Tibial nerve (tissue), 4 donors: ENCODE data around the gene PIH1D1. TPM values are rescaled to one million over a fixed set of nuclear protein-coding genes. Genes with fewer than 3 reads are reported as not detected.

ENCODE experiments used
- DNase-seq, 2 donors: peaks; one replicate each; pipeline ENCODE4 v3.0.0-alpha.2; 2019; ENCODE audit warnings: low spot score in 2 of 2
- H3K27ac ChIP-seq, 4 donors: fragments of 200-600 bp; sonication (generic) in 3 of 4; one replicate each; pipeline ENCODE4 v1.5.1; 2017 to 2019; ENCODE audit warnings: mild to moderate bottlenecking in 1 of 4
- H3K27me3 ChIP-seq, 2 donors: fragments of 200-600 bp; sonication (generic) in 1 of 2; one replicate each; pipeline versions ENCODE4 v1.5.1 to v1.6.0; 2017 to 2019
- H3K36me3 ChIP-seq, 3 donors: fragments of 200-600 bp; sonication (generic); one replicate each; pipeline ENCODE4 v1.5.1; 2018 to 2019
- H3K4me1 ChIP-seq, 4 donors: fragments of 200-600 bp; sonication (generic) in 3 of 4; one replicate each; pipeline ENCODE4 v1.5.1; 2017 to 2019
- H3K4me3 ChIP-seq, 4 donors: fragments of 200-600 bp; sonication (generic) in 3 of 4; one replicate each; pipeline ENCODE4 v1.5.1; 2017 to 2019; ENCODE audit warnings: mild to moderate bottlenecking in 1 of 4, moderate library complexity in 1 of 4
- H3K9me3 ChIP-seq, 4 donors: fragments of 200-600 bp; sonication (generic) in 3 of 4; one replicate each; pipeline ENCODE4 v1.5.1; 2017 to 2019
- EP300 ChIP-seq, 2 donors: sonication (generic); formaldehyde crosslinking; IDR thresholded peaks; one replicate each; pipeline ENCODE4 v1.6.1; 2017; ENCODE audit warnings: antibody characterized with exemption in 2 of 2, mild to moderate bottlenecking in 1 of 2
- POLR2A ChIP-seq, 2 donors: fragments of 450-650 bp; IDR thresholded peaks; one replicate each; pipeline ENCODE4 v1.6.1; 2017; ENCODE audit warnings: antibody characterized with exemption in 2 of 2, mild to moderate bottlenecking in 2 of 2, moderate library complexity in 2 of 2
- WGBS, 2 donors: methylation state at CpG; one replicate each; pipeline ENCODE4 v1.1.5; 2018; 5-methylcytosine and 5-hydroxymethylcytosine counted together
- total RNA-seq, 4 donors: library from RNA; depleted of rRNA; stranded (reverse); fragments of >200 nt; gene quantifications; one replicate each; pipeline ENCODE4 v1.1.0, GENCODE V29; 2016
- TF ChIP-seq, protein P1 (sequence below), 5 experiments: fragments of 200-600 bp in 3 of 5; fragments of 450-650 bp in 2 of 5; sonication (generic) in 3 of 5; IDR thresholded peaks; one replicate each; pipeline ENCODE4 v1.5.1; 2016 to 2019; ENCODE audit warnings: antibody characterized with exemption in 5 of 5, mild to moderate bottlenecking in 3 of 5, moderate library complexity in 2 of 5

Gene PIH1D1
- total RNA-seq, 4 donors from 2014 or later = 85.0 to 128 (median 110) TPM

DNA sequence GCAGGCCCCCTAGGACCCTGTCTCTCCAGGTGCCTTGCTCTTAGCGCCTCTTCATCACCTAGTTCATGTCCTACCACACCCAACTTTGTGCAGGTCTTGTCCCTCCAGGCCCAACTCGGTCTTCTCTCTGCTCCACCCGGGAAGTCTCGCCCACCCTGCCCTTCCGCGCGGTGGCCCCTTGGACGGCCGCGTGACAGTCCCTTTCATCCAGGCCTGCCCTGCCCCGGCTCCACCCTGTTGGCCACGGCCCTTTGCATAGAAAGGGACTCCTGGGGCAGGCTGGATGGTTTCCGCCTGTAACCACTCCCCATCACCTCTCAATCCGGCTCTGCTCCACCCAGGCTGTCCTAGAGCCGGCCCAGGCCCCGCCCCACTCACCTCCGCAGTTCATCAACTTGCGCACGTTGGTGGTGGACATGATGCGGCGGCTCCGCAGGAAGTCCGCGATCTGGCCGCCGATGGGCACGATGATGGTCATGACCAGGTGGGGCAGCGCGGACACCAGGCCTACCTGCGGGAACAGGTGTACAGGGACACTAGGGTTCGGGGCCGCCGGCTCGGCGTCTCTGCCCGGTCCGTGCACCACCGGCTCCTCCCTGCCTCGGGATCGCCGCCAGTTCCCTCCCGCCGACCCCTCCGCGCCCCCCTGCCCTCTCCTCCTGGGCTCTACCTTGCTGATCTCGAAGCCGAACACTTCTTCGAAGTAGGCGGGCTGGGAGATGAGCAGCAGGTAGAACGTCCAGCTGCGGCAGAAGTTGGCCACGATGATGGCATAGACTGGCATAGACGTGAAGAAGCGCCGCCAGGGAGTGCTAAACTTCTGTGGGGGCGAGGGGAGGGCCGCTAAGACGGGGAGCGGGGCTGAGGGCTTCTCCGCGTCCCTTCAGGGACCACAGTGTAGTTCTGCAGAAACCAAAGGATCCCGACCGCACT is 19.2 kb downstream of the PIH1D1 start:
- Histone ChIP-seq H3K36me3 (peaks cover 0 to 4% (median 0%) of the 10 kb centered on the region in 3 donors), H3K27ac (no peak overlapping the region), H3K4me3 (no peak overlapping the region), H3K4me1 (peaks cover 0 to 15% (median 4%) of the 10 kb centered on the region in 4 donors), H3K27me3 (peaks cover 4 to 100% of the 10 kb centered on the region in 2 donors), H3K9me3 (no peaks in the 10 kb centered on the region)
- DNase-seq = no peak
- TF ChIP-seq, protein P1, sequence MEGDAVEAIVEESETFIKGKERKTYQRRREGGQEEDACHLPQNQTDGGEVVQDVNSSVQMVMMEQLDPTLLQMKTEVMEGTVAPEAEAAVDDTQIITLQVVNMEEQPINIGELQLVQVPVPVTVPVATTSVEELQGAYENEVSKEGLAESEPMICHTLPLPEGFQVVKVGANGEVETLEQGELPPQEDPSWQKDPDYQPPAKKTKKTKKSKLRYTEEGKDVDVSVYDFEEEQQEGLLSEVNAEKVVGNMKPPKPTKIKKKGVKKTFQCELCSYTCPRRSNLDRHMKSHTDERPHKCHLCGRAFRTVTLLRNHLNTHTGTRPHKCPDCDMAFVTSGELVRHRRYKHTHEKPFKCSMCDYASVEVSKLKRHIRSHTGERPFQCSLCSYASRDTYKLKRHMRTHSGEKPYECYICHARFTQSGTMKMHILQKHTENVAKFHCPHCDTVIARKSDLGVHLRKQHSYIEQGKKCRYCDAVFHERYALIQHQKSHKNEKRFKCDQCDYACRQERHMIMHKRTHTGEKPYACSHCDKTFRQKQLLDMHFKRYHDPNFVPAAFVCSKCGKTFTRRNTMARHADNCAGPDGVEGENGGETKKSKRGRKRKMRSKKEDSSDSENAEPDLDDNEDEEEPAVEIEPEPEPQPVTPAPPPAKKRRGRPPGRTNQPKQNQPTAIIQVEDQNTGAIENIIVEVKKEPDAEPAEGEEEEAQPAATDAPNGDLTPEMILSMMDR (IDR thresholded peaks at IDR 0.05) = no peak
- TF ChIP-seq POLR2A (IDR thresholded peaks at IDR 0.05) = no peak
- no peak for TF ChIP-seq EP300 (IDR thresholded peaks at IDR 0.05)
- 29 to 34% methylated on average over 48 to 49 of the region's 63 CpGs for WGBS, 2 donors

- Histone ChIP-seq H3K9me3 (no peaks in the 10 kb centered on the region), H3K27me3 (peaks cover 5 to 100% of the 10 kb centered on the region in 2 donors), H3K4me1 (peaks cover 0 to 15% (median 4%) of the 10 kb centered on the region in 4 donors), H3K4me3 (no peak overlapping the region), H3K36me3 (peaks cover 0 to 4% (median 0%) of the 10 kb centered on the region in 3 donors), H3K27ac (no peak overlapping the region)
- TF ChIP-seq, protein P1 (IDR thresholded peaks at IDR 0.05) = no peak
- TF ChIP-seq EP300 (IDR thresholded peaks at IDR 0.05) (no peak), POLR2A (IDR thresholded peaks at IDR 0.05) (no peak)
- WGBS, 2 donors = 61 to 70% methylated on average over 24 to 29 of the region's 29 CpGs
- no peak for DNase-seq
Measured at GRCh38 chr19:49431330-49431749, 20.3 kb downstream of the PIH1D1 start.

GRCh38 chr19:49430678-49431329 is 20.8 kb downstream of the PIH1D1 start:
- no peaks in the 10 kb centered on the region for H3K9me3 ChIP-seq
- WGBS, 2 donors = 66 to 71% methylated on average over 25 to 26 of the region's 28 CpGs
- H3K4me3 ChIP-seq = no peak overlapping the region
- peaks cover 0 to 4% (median 0%) of the 10 kb centered on the region in 3 donors for H3K36me3 ChIP-seq
- DNase-seq = no peak
- H3K4me1 ChIP-seq = peaks cover 0 to 20% (median 4%) of the 10 kb centered on the region in 4 donors
- TF ChIP-seq, protein P1 (IDR thresholded peaks at IDR 0.05) = no peak
- TF ChIP-seq POLR2A (IDR thresholded peaks at IDR 0.05) (no peak), EP300 (IDR thresholded peaks at IDR 0.05) (no peak)
- peaks cover 5 to 100% of the 10 kb centered on the region in 2 donors for H3K27me3 ChIP-seq
- H3K27ac ChIP-seq = no peak overlapping the region

DNA sequence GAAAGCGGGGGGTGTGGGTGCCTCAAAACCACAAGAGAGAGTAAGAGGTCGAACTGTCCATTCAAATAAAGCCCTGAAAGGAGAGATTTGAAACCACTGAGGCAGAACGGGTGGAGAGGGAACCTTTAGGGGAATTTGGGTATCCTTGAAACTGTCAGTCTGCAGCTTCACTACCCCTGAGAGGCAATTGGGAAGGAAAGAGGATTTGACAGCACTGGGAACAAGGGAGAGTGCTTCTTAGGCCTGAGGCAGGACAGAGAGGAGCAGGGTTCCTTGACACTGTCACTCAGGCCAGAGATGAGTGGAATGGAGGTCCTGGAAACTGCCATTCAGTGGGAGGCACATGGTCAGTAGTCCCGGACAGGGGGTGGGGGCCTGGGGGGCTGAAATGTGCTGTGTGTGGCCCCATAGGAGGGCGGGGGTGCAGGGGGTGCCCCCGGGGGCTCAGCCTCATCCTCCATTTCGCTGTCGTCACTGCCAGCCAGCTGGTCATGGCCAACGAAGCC is 21.4 kb downstream of the PIH1D1 start:
- Histone ChIP-seq H3K4me1 (peaks cover 0 to 20% (median 4%) of the 10 kb centered on the region in 4 donors), H3K9me3 (no peaks in the 10 kb centered on the region), H3K27ac (no peak overlapping the region), H3K36me3 (peaks cover 0 to 4% (median 0%) of the 10 kb centered on the region in 3 donors), H3K4me3 (no peak overlapping the region), H3K27me3 (peaks cover 5 to 100% of the 10 kb centered on the region in 2 donors)
- DNase-seq = no peak
- TF ChIP-seq POLR2A (IDR thresholded peaks at IDR 0.05) (no peak), EP300 (IDR thresholded peaks at IDR 0.05) (no peak)
- TF ChIP-seq, protein P1 (IDR thresholded peaks at IDR 0.05) = no peak
- 79 to 82% methylated on average over 7 to 9 of the region's 9 CpGs for WGBS, 2 donors
